HFFc6 (cell line): Measurements from ENCODE around the gene SEPTIN10. TPM values are rescaled to one million over a fixed set of nuclear protein-coding genes. Genes with fewer than 3 reads are reported as not detected.

ENCODE experiments used
- DNase-seq: peaks from one replicate; pipeline ENCODE4 v3.0.0-alpha.2; 2018
- H3K27ac Mint-ChIP-seq: 2 replicates; pipeline ENCODE4 v1.8.0; 2020; ENCODE audit warnings: mild to moderate bottlenecking, mixed read lengths
- H3K27me3 Mint-ChIP-seq: 2 replicates; pipeline ENCODE4 v1.8.0; 2021; ENCODE audit warnings: mild to moderate bottlenecking, moderate library complexity, mixed read lengths; ENCODE audit not compliant: insufficient read depth
- H3K36me3 Mint-ChIP-seq: 2 replicates; pipeline ENCODE4 v1.8.0; 2021; ENCODE audit warnings: low read depth, mixed read lengths
- H3K4me1 Mint-ChIP-seq: 2 replicates; pipeline ENCODE4 v1.8.0; 2020; ENCODE audit warnings: low read depth, mixed read lengths
- H3K4me3 Mint-ChIP-seq: 2 replicates; pipeline ENCODE4 v1.8.0; 2020; ENCODE audit warnings: mild to moderate bottlenecking, moderate library complexity, mixed read lengths
- H3K9me3 Mint-ChIP-seq: 2 replicates; pipeline ENCODE4 v1.8.0; 2020; ENCODE audit warnings: mild to moderate bottlenecking, mixed read lengths
- total RNA-seq, 6 experiments: library from RNA; stranded (reverse); fragmentation: NEBNext Ultra II Directional; extraction: Animal tissue kit (Norgen Biotek cat#: 25700); gene quantifications; 2 replicates in 1 of 6; 3 replicates in 5 of 6; pipeline ENCODE4 v1.2.3, GENCODE V29; 2021
- TF ChIP-seq, protein P1 (sequence below): fragments of 200-600 bp; sonication (generic); IDR thresholded peaks from 2 replicates; pipeline ENCODE4 v1.5.0; 2021; ENCODE audit warnings: antibody characterized with exemption, mild to moderate bottlenecking

Gene SEPTIN10
- total RNA-seq, 6 experiments from 2014 or later: 102 to 127 (median 114) TPM

DNA sequence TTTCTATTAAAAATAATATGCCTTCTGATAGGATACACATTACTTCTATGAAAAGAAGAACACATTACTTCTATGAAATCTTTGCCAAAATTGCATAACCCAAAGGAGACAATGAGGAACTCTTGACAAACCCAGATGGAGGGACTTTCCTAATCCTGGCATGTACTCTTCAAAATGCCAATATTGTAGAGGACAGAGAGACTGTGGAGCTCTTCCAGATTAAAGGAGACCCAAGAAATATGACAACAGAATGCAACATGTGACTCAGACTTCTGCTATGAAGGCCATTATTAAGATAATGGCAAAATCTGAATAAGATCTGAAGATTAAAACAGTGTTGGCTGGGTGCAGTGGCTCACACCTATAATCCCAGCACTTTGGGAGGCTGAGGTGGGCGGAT, 22.6 kb upstream of the SEPTIN10 start:
- H3K27me3 Mint-ChIP-seq: peaks cover 30% of the 10 kb centered on the region
- TF ChIP-seq, protein P1, sequence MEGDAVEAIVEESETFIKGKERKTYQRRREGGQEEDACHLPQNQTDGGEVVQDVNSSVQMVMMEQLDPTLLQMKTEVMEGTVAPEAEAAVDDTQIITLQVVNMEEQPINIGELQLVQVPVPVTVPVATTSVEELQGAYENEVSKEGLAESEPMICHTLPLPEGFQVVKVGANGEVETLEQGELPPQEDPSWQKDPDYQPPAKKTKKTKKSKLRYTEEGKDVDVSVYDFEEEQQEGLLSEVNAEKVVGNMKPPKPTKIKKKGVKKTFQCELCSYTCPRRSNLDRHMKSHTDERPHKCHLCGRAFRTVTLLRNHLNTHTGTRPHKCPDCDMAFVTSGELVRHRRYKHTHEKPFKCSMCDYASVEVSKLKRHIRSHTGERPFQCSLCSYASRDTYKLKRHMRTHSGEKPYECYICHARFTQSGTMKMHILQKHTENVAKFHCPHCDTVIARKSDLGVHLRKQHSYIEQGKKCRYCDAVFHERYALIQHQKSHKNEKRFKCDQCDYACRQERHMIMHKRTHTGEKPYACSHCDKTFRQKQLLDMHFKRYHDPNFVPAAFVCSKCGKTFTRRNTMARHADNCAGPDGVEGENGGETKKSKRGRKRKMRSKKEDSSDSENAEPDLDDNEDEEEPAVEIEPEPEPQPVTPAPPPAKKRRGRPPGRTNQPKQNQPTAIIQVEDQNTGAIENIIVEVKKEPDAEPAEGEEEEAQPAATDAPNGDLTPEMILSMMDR: no peak
- no peak overlapping the region for H3K4me3 Mint-ChIP-seq
- H3K36me3 Mint-ChIP-seq: no peaks in the 10 kb centered on the region
- DNase-seq: no peak
- H3K27ac Mint-ChIP-seq: no peak overlapping the region
- no peaks in the 10 kb centered on the region for H3K9me3 Mint-ChIP-seq
- peaks cover 14% of the 10 kb centered on the region for H3K4me1 Mint-ChIP-seq

DNA sequence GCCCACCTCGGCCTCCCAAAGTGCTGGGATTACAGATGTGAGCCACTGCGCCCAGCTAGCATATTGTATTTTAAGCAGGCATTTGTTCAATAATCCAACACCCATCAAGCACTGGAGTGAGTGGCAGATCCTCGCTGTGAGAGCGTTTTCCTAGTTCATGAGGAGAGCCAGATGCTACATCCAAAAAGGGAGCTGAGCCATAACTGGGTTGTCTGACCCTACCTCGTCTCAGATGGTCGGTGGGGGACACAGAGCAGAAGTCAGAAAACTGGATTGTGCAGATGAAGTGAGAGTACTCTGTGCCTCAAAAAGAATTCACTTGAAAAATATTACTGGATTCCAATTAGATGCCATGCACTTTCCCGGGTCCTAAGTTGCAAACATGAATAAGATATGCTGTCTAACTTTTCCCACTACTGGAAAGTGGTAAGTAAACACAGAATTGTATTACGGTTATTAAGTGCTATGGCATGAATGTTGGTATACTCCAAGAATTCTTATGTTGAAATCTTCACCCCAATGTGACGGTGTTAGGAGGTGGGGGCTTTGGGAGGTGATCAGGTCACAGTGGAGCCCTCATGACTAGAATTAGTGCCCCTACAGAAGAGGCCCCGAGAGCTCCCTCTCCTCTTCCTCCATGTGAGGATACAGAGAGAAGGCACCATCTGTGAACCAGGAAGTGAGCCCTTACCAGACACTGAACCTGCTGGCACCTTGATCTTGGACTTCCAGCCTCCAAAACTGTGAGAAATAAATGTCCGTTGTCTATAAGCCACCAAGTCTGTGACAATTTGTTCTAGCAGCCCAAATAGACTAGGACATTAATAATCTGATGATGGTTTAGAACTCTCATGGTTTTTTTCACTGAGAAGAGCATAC, 21.9 kb upstream of the SEPTIN10 start:
- no peak for DNase-seq
- peaks cover 28% of the 10 kb centered on the region for H3K27me3 Mint-ChIP-seq
- no peaks in the 10 kb centered on the region for H3K36me3 Mint-ChIP-seq
- peaks cover 14% of the 10 kb centered on the region for H3K4me1 Mint-ChIP-seq
- H3K9me3 Mint-ChIP-seq: no peaks in the 10 kb centered on the region
- TF ChIP-seq, protein P1: no peak
- no peak overlapping the region for H3K27ac Mint-ChIP-seq
- H3K4me3 Mint-ChIP-seq: no peak overlapping the region

DNA sequence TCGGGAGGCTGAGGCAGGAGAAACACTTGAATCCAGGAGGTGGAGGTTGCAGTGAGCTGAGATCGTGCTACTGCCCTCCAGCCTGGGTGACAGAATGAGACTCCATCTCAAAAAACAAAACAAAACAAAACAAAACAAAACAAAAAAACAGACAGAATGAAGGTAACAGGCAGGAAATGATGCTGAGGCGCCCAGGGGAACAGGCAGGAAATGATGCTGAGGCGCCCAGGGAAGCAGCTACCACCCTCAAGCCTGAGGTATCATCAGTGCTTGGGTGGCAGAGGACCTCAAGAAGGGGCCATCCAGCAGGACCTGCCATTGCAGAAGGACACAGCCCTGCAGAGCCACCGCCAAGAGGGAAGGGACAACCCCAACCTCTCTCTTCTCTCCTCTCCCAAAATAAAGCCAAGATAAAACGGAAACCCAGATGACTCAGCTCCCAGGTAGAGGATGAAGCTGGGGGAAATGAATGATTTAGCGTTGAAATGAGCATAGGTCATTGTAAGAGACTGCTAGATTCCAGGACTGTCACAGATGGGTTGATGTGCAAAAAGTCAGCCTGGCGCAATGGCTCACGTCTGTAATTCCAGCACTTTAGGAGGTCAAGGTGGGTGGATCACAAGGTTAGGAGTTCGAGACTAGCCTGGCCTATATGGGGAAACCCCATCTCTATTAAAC, 19.7 kb upstream of the SEPTIN10 start:
- peaks cover 14% of the 10 kb centered on the region for H3K4me1 Mint-ChIP-seq
- H3K27me3 Mint-ChIP-seq: peaks cover 15% of the 10 kb centered on the region
- no peak for DNase-seq
- no peak overlapping the region for H3K4me3 Mint-ChIP-seq
- TF ChIP-seq, protein P1: no peak
- no peak overlapping the region for H3K27ac Mint-ChIP-seq
- H3K9me3 Mint-ChIP-seq: no peaks in the 10 kb centered on the region
- no peaks in the 10 kb centered on the region for H3K36me3 Mint-ChIP-seq

DNA sequence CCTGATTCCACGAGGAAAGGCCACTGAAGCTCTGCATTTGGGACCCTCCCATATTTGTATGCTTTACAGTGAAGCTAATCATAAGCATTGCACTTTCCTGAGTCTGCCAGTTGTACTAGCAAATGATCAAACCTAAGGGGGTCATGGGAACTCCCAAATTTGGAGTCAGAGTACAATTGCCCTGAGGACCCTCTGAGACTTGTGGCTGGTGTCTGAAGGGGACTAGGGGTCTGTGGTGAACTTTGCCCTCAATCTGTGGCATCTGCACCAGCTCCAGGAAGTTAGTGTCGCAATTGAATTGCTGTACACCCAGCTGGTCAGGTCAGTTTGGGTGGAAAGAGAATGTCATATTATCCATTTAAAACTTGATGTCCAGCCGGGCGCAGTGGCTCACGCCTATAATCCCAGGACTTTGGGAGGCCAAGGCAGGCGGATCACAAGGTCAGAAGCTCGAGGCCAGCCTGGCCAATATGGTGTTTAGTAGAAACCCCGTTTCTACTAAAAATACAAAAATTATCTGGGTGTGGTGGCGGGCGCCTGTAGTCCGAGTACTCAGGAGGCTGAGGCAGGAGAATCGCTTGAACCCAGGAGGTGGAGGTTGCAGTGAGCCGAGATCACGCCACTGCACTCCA, 18.5 kb upstream of the SEPTIN10 start:
- no peaks in the 10 kb centered on the region for H3K36me3 Mint-ChIP-seq
- no peaks in the 10 kb centered on the region for H3K9me3 Mint-ChIP-seq
- DNase-seq: no peak
- peaks cover 7% of the 10 kb centered on the region; the same call in 1 of the 2 replicates for H3K4me1 Mint-ChIP-seq
- TF ChIP-seq, protein P1: no peak
- no peak overlapping the region for H3K4me3 Mint-ChIP-seq
- H3K27me3 Mint-ChIP-seq: peaks cover 15% of the 10 kb centered on the region
- no peak overlapping the region for H3K27ac Mint-ChIP-seq

DNA sequence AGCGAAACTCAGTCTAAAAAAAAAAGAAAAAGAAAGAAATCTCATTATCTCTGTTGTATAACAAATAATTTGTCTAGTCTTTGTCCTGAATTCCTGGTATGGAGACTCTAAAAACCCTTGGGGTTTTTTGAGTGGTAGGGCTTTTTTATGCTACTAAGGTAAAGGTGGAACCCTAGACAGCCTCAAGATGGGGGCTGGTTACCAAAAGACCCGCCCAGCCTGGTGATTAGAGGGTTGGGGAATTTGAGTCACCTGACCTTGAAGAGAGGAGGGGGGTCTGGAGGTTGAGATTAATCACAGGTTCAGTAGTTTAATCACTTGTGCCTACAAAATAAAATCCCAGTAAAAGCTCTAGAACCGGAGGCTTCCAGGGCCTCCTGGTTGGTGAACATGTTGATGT, 18.0 kb upstream of the SEPTIN10 start:
- H3K4me1 Mint-ChIP-seq: peaks cover 7% of the 10 kb centered on the region; the same call in 1 of the 2 replicates
- TF ChIP-seq, protein P1: no peak
- no peak overlapping the region for H3K27ac Mint-ChIP-seq
- DNase-seq: no peak
- no peaks in the 10 kb centered on the region for H3K9me3 Mint-ChIP-seq
- no peaks in the 10 kb centered on the region for H3K36me3 Mint-ChIP-seq
- peaks cover 18% of the 10 kb centered on the region for H3K27me3 Mint-ChIP-seq
- H3K4me3 Mint-ChIP-seq: no peak overlapping the region
